ENCODE results near the gene LYZL1.

- no peak for TF ChIP-seq CTCF (IDR thresholded peaks at IDR 0.05)
- TF ChIP-seq POLR2A (IDR thresholded peaks at IDR 0.05) = no peak
These were observed 12.5 kb upstream of the LYZL1 start for GRCh38 chr10:29276251-29276850.
